Measurements from ENCODE around the gene DNPEP. TPM values are rescaled to one million over a fixed set of nuclear protein-coding genes. Genes with fewer than 3 reads are reported as not detected.

DNPEP gene
- total and polyA plus RNA-seq, 2 donors (not counting 3 experiments of a cell fraction or from before 2014, with no cell fraction given) = 40.4 to 77.5 TPM

- H3K27ac ChIP-seq (ENCODE audit: insufficient read depth, low read depth, low read length) = no peak overlapping the region
- H3K4me3 ChIP-seq (replicated peaks in 1 of 3; ENCODE audit: insufficient read depth in 1 of 3, low read depth in 1 of 3, low read length in 3 of 3) = no peak overlapping the region
- dilution Hi-C loops (cut with MboI; ENCODE audit: extremely low pct_ligation_motif_present, low sequenced_read_pairs) (no loop called here), intact Hi-C loops (cut with micrococcal nuclease) (no loop called here)
- no peak overlapping the region for H2AFZ ChIP-seq (ENCODE audit: low read depth, low read length)
- FAIRE-seq (no peak), DNase-seq (ENCODE audit: low read depth, low spot score) (no peak)
- H3K9me1 ChIP-seq (replicated peaks; ENCODE audit: control insufficient read depth, extremely low read depth, insufficient read depth, low read length) = no peaks in the 10 kb centered on the region
- POLR2A ChIA-PET = no interaction called here
- BruUV-seq (replicated peaks) = no TSS peak
- H3K4me2 ChIP-seq (ENCODE audit: insufficient read depth, low read length) = no peak overlapping the region
- no peaks in the 10 kb centered on the region for H4K20me1 ChIP-seq (replicated peaks; ENCODE audit: control insufficient read depth, extremely low read depth, insufficient read depth, low read length)
- CTCF ChIA-PET = interaction anchor here (0.8 to 2.6 kb wide), 2 partner anchors 99 to 133 kb away, joined by 5 to 13 read pairs; a partner anchor contains a TSS
- no peak for TF ChIP-seq POLR2A (IDR thresholded peaks at IDR 0.05; ENCODE audit: low read depth, low read length)
- TF ChIP-seq JUN (IDR thresholded peaks at IDR 0.05; ENCODE audit: borderline replicate concordance, insufficient read depth, insufficient read length, low read depth) = no peak
- TF ChIP-seq EZH2 (IDR thresholded peaks at IDR 0.05; ENCODE audit: borderline replicate concordance, low read depth, low read length, severe bottlenecking) = no peak
- no peak for TF ChIP-seq POLR2AphosphoS5 (IDR thresholded peaks at IDR 0.05; ENCODE audit: insufficient read depth, low read depth, low read length)
- TF ChIP-seq, protein P1, sequence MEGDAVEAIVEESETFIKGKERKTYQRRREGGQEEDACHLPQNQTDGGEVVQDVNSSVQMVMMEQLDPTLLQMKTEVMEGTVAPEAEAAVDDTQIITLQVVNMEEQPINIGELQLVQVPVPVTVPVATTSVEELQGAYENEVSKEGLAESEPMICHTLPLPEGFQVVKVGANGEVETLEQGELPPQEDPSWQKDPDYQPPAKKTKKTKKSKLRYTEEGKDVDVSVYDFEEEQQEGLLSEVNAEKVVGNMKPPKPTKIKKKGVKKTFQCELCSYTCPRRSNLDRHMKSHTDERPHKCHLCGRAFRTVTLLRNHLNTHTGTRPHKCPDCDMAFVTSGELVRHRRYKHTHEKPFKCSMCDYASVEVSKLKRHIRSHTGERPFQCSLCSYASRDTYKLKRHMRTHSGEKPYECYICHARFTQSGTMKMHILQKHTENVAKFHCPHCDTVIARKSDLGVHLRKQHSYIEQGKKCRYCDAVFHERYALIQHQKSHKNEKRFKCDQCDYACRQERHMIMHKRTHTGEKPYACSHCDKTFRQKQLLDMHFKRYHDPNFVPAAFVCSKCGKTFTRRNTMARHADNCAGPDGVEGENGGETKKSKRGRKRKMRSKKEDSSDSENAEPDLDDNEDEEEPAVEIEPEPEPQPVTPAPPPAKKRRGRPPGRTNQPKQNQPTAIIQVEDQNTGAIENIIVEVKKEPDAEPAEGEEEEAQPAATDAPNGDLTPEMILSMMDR (IDR thresholded peaks at IDR 0.05; ENCODE audit: extremely low read depth in 1 of 2, insufficient read depth in 1 of 2, low read depth in 1 of 2, low read length in 2 of 2) = no peak
- no peak for TF ChIP-seq MAX (IDR thresholded peaks at IDR 0.05; ENCODE audit: insufficient read depth, insufficient read length)
- TF ChIP-seq MYC (IDR thresholded peaks at IDR 0.05; ENCODE audit: low read depth, low read length) = no peak
- no peak for TF ChIP-seq FOS (IDR thresholded peaks at IDR 0.05; ENCODE audit: borderline replicate concordance, insufficient read depth, low read length)
- TF ChIP-seq GATA2 (IDR thresholded peaks at IDR 0.05; ENCODE audit: insufficient read depth, insufficient read length, low read depth, low read length) = no peak
- H3K36me3 ChIP-seq (ENCODE audit: control insufficient read depth in 2 of 2, extremely low read depth in 1 of 2, insufficient read depth in 2 of 2, low read length in 2 of 2) = no peaks in the 10 kb centered on the region
- H3K79me2 ChIP-seq (ENCODE audit: control insufficient read depth, insufficient read depth, low read length) = no peaks in the 10 kb centered on the region
- peaks cover under 1 to 3% of the 10 kb centered on the region in 2 experiments for H3K27me3 ChIP-seq (ENCODE audit: control insufficient read depth in 2 of 2, insufficient read depth in 2 of 2, low read length in 2 of 2)
- no peak overlapping the region for H3K9ac ChIP-seq (replicated peaks; ENCODE audit: extremely low read depth, insufficient read depth, low read length)
- no peaks in the 10 kb centered on the region for H3K4me1 ChIP-seq (ENCODE audit: control insufficient read depth, extremely low read depth, insufficient read depth, low read length)
- H3K9me3 ChIP-seq (replicated peaks; ENCODE audit: control insufficient read depth, insufficient read depth, low read length) = no peaks in the 10 kb centered on the region
Measured at GRCh38 chr2:219396863-219397457, 9.2 kb upstream of the DNPEP start.
